ENCODE results near the gene ARCN1.
"Not testable (repeated sequence)": the region's sequence is repeated elsewhere in the genome, so short reads cannot be mapped to it uniquely, and the experiment has no call there.

ARCN1 gene

GRCh38 chr11:118544647-118545010, 27.6 kb upstream of the ARCN1 start:
- DNase-seq: no peak

DNA sequence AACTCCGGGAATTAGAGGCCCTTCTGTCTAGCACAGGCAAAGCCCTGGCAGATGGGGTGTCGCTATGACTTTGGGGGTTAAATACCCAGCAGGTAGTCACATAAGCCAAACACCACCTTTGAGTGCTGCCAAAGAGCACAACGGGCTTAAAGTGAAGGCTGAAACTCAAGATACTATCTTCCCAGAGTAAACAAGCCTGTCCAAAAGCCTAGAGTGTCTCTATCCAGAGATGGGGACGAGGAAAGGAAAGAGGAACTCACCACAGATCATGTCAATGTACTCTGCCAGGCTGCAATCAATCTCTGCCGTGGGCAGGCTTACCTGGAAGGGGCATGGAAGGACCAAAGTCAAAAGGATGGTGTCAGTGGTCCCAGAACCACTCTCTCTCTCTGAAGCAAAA, 26.7 kb upstream of the ARCN1 start:
- no peak for DNase-seq

DNA sequence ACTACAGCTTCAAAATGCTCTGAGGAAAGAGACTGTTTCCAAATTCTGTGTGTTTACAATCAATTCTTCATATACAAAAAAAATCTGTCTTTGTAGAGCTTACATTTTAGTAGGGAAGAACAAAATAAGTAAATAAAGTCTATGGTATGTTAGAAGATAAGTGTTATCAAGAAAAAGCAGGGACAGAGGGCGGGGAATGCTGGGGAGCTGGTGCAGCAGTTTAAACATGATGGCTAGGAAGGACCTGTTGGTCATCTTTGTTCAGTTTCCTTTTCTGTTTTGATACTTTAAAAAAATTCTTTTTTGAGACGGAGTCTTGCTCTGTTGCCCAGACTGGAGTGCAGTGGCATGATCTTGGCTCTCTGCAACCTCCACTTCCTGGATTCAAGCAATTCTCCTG, 25.1 kb upstream of the ARCN1 start:
- no peak for DNase-seq

GRCh38 chr11:118552341-118552740, 19.9 kb upstream of the ARCN1 start:
- no peak for DNase-seq

DNA sequence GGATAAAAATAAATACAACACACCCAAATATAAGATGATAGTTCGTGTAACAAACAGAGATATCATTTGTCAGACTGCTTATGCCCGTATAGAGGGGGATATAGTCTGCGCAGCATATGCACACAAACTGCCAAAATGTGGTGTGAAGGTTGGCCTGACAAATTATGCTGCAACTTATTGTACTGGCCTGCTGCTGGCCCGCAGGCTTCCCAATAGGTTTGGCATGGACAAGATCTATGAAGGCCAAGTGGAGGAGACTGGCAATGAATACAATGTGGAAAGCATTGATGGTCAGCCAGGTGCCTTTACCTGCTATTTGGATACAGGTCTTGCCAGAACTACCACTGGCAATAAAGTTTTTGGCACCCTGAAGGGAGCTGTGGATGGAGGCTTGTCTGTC, 11.4 kb upstream of the ARCN1 start:
- no peak for DNase-seq

- no peak for DNase-seq
Observed at GRCh38 chr11:118565051-118565450, 7.2 kb upstream of the ARCN1 start.

DNA sequence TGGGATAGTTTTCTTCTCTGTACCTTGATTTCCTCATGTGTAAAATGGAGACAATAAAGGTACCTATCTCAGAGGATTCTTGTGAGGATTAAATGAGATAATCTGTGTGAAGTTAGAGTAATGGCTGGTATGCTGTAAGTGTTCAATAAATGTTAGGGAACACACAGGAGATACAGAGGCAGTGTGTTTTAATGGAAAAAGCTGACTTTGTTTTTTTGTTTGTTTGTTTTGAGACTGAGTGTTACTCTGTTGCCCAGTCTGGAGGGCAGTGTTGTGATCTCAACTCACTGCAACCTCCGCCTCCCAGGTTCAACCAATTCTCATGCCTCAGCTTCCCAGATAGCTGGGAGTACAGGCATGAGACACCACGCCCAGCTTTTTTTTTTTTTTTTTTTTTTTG, 2.5 kb upstream of the ARCN1 start:
- no peak for DNase-seq

DNA sequence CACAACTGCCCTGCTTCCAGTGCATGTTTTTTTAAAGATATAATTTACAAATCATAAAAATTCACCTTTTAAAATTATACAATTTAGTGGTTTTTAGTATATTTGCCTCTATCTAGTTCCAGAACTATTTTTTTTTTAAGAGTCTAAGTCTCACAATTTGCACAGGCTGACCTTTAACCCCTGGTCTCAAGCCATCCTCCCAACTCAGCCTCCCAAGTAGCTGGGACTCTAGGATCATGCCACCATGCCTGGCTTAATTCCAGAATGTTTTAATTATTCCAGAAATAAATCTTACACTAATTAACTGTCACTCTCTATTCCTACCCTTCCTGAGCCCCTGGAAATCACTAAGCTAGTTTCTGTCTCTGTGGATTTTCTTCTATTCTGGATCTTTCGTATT, 1.4 kb upstream of the ARCN1 start:
- no peak for DNase-seq

DNA sequence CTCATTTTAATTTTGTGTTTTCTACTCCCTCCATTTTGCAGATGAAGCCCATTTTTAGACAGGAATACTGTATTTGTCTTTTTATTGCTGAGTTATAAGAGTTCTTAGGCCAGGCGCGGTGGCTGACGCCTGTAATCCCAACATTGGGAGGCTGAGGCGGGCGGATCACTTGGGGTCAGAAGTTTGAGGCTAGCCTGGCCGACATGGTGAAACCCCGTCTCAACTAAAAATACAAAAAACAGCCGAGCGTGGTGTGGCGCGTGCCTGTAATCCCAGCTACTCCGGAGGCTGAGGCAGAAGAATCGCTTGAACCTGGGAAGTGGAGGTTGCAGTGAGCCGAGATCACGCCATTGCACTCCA, 528 bp upstream of the ARCN1 start:
- not testable (repeated sequence) for DNase-seq

DNA sequence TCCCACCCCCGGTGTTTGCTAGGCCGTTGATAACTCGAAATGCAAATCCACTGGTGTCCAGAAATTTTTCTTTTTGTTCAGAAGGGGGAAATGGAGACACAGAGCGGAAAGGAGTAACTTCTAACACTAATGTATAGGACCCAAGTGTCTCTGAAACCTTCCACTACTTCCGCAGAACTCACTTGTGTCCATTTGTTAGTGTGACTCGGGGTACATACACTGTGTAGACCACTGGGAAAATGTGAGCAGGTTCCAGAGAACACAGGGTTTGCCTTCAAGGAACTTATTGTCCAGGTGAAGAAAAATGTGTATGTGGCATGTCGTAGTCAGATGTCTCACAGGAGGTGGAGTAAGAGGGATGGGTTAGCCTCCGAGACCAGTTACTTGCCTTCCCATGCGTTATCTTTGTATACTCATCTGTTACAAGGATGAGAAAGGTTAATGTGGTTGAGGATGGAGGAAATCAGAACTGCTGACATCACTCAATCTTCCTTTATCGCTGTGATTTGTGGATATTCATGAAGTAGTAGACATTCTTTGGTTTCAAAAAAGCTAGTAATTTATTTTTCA, 857 bp downstream of the ARCN1 start:
- DNase-seq: peak; percentile 38

GRCh38 chr11:118574636-118575035, 2.4 kb downstream of the ARCN1 start:
- no peak for DNase-seq

DNA sequence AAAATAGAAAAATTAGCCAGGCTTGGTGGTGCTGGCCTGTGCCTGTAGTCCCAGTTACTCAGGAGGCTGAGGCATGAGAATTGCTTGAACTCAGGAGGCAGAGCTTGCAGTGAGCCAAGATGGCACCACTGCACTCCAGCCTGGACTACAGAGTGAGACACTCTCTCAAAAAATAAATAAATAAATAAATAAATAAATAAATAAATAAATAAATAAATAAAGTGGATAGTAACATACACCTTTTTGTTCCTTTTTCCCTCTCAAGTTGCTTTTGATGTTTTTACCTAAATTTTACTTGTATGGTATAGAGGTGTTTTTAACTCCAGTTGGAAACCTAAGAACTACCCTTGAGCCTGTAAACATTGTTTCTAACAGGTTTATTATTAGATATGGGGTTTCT, 5.8 kb downstream of the ARCN1 start:
- not testable (repeated sequence) for DNase-seq

- no peak for DNase-seq
Observed at GRCh38 chr11:118581057-118581456, 8.8 kb downstream of the ARCN1 start.

GRCh38 chr11:118587952-118588351, 15.7 kb downstream of the ARCN1 start:
- DNase-seq: no peak

GRCh38 chr11:118592616-118593367, 20.6 kb downstream of the ARCN1 start:
- DNase-seq: no peak

DNA sequence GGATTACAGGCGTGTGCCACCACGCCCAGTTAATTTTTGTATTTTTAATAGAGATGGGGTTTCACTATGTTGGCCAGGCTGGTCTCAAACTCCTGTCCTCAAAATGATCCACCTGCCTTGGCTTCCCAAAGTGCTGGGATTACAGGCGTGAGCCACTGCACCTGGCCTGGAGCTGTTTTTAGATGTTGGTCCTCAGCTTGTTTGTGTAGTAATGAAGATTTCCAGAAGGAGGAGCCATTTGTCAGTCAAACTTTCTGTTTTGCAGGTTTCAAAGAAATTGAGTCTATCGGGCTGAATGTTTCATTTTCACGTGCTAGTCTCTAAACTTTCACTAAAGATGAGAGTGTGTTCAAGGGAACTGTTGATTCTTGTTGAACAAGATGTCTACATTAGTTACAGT, 22.8 kb downstream of the ARCN1 start:
- not testable (repeated sequence) for DNase-seq

GRCh38 chr11:118596224-118597146, 24.3 kb downstream of the ARCN1 start:
- no peak for DNase-seq

DNA sequence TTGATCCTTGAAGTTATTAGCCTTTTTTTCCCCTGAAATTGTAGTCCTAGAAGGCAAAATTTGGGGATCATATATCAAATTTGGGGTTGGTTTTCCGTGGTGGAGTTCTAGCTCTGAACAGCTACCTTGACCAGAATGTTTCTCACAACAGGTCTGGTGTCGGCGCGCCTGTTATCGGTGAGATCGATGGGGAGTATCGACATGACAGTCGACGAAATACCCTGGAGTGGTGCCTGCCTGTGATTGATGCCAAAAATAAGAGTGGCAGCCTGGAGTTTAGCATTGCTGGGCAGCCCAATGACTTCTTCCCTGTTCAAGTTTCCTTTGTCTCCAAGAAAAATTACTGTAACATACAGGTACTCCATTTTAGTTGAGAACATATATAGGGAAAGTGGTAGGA, 25.3 kb downstream of the ARCN1 start:
- DNase-seq: no peak

DNA sequence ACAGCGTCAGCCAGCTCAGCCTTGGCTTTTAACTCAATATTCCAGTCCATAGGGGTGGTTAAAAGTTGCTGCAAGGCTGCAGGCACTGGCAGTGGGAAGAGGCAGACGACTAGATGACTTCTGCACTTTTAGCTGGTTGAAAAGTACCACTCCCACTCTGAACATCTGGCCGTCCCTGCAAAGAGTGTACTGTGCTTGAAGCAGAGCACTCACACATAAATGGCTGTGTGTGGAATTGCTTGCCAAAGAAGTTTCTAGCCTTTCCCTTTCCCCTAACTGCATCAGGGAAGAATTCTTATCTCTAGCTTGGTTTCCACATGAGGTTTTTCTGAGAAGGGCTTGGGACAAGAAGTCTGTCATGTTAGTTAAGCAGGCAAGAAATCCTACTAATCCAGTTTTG, 30.1 kb downstream of the ARCN1 start:
- no peak for DNase-seq

GRCh38 chr11:118603709-118604108, 31.5 kb downstream of the ARCN1 start:
- not testable (repeated sequence) for DNase-seq

DNA sequence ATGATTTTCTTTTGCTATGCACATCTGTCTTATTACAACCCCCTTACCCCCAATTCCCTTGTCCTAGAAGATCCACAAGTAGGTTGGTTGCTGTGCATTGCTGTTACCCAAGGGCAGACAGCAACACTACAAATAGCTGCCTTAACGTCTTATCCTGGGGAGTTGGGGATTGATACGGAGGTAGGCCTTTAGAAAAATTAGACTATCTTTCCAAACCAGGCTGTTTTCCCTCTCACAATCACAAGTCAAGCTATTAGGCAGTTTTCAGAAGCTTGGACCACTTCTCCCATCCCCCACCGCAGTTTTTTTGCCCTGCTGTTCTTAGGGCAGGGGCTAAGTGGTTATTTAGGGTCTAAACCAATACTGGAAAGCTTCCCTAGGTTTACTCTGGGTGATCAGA, 32.4 kb downstream of the ARCN1 start:
- no peak for DNase-seq

DNA sequence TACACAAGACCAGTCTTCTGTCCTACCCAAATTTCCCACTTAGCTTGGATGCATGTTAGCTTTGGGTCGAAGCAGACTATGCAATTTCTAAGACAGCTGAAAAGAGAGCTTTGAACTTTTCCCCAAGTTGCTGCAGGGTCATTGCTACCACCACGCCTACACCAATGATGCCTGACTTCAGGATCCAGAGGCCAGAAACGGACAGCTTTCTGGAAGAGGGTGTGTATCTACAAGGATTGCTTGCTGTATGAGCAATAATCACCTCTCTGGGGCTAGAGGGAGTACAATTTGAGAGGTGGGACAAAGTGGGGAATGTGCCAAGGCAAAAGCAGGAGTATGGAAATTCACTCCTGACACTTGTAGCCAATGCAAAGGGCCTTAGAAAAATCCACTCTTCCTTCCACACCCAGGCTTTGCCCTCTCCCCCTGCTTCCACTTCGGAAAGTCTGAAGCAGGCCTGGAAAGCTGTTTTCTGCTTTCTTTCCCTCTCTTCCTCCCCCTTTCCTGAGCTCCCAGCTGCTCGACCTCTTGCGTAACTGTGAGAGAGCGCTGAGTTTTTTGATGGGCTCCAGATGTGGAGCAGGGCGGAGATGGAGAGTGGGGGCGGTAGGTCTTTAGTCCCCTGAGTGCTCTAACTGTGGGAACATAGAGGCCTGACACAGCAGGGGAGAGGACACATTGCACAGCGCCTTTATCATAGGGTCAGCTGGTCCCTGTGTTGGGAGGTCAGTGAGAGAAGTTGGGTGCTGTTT, 33.1 kb downstream of the ARCN1 start:
- DNase-seq: no peak

DNA sequence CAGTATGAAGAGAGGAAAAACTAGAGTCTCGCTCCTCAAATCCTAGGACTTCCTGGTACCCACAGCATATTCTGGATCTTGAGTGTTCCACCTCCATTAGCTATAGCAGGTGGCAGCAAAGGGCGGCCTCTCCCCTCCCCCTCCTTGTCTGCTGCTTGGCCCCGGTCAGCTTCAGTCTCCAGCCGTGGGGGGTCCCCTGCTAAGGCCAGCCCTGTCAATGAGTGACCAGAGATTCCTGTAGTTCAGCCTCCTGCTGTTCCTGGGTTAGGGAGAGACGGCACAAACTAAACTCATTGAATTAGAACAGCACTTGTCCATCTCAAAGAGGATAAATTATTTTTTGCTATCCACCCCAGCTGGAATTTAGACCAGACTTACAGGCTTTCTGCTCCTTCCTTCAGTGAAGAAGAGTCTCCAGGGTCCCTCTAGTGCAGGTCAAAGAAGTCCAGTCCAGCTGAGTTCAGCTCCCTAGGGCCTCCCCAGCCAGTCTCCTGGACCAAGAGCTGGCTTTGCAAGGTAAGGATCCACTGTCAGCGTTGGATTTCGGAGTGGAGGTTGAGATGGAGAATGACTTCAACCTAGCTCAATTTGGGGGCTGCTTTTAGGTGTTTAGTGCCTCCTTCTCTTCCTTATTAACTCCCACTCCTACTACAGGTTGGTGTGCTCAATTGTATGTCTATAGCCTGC, 34.1 kb downstream of the ARCN1 start:
- no peak for DNase-seq

Measured in NCI-H1092 treated with DMSO at 0.1 percent for 48 hours (cell line).